GM12874 (cell line): Measurements from ENCODE around the gene XXYLT1.
A peak's percentile ranks its signal among the peaks of the same experiment; 100 is the strongest.

Experiments
- CTCF ChIP-seq: IDR thresholded peaks from 2 replicates; pipeline ENCODE4 v1.5.1; 2011; ENCODE audit warnings: low read depth, mild to moderate bottlenecking, control low read depth, low read length, moderate library complexity; ENCODE audit not compliant: insufficient read depth

The XXYLT1 gene

DNA sequence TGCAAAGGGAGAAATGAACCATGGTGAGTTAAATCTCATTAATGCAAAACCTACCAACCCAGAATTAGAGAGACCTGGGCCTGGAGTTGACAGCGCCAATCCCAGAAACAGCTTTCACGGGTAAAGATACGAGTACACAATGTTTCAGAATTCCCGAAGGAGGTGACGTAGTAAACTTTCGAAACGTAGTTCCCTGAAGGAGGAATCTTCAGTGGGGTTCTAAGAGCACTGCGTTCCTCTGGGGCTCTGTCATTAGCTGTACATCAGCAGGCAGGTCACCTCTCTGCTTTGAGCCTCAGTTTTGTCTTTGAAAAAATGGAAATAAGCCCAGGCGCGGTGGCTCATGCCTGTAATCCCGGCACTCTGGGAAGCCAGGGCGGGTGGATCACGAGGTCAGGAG lies 152.3 kb downstream of the XXYLT1 start:
- TF ChIP-seq CTCF, result no peak

DNA sequence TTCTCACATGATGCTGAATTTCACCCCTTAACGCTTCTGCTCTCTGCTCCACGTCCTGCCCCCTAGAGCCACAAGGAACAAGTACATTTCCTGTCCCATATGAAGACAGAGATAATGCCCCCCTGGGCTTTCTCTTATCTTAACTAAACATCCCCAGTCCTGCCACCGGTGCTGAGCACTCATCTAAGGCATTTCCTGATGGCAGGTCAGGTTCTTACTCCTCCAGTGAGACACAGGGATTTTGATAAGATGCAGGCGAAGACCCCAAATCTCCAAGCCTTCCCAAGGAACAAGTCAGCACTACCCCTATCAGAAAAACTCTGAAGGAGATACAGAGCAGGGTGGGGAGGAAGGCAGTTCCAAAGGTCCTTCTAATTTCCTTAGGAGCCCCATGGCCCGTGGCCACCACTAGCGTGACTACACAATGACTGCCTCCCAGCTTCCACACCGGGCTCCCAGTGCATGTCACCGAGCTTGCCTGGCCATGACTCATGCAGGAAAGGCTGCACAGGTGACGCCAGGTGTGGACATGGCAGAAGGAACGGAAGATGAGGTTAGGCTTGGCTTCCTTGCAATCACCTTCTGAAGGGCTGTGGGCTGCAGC lies 152.9 kb downstream of the XXYLT1 start:
- TF ChIP-seq CTCF, result 0 out of 2 replicates have a peak, but pooled peaks have one; percentile 6

GRCh38 chr3:195116407-195117185 lies 154.4 kb downstream of the XXYLT1 start:
- no peak for TF ChIP-seq CTCF

DNA sequence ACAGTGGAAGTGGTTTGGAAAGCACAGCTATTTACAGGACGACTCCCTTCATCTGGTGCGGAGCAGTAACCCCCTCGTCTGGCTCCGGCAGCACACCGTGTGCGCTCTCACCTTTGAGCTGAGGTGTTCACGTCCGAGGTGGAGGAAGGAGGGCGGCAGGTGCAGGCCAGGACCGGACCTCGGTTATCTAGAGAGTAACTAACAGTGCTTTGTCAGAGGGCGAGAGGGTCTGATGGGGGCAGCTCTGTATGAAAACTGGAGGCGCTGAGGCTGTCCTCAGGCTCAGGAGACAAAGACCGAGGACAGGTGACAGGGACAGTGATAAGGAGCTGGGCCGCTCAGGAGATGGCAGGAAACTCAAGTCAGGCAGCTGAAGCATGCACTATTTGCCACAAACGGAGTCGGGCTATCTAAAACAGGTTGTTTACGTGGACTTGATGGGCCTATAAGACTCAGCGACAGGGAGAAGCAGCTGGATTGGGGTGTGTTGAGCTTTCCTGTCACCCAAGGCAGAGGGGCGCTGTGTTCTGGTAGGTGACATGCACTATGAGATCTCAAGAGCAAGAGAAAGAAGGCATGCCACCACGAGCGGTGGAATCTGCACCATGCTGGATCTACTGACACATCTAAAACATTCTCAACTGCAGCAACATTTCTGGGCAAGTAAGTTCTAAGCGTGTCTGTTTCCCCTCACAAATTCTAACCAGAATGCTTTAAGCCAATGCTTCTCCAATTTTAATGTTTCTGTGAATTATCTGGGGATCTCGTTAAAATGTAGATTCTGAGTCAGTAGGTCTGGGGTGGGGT lies 155.2 kb downstream of the XXYLT1 start:
- no peak for TF ChIP-seq CTCF

GRCh38 chr3:195114786-195115599 lies 156.0 kb downstream of the XXYLT1 start:
- TF ChIP-seq CTCF, result no peak

- no peak for TF ChIP-seq CTCF
Observed at GRCh38 chr3:195113536-195114425, 157.2 kb downstream of the XXYLT1 start.
